HG03045 (cell line): ENCODE measurements around the gene SCAP.
"Not testable (repeated sequence)": the region's sequence is repeated elsewhere in the genome, so short reads cannot be mapped to it uniquely, and the experiment has no call there.

ENCODE experiments used
- ATAC-seq: cut with Tn5 transposase; IDR thresholded peaks from one replicate; pipeline ENCODE4 v1.9.1; 2021; ENCODE audit warnings: mild to moderate bottlenecking, moderate library complexity; ENCODE audit not compliant: unreplicated experiment

SCAP gene

GRCh38 chr3:47370020-47370419 lies 105.7 kb downstream of the SCAP start:
- ATAC-seq: not testable (repeated sequence)

GRCh38 chr3:47367631-47368030 lies 108.1 kb downstream of the SCAP start:
- no peak for ATAC-seq

GRCh38 chr3:47366833-47367232 lies 108.9 kb downstream of the SCAP start:
- no peak for ATAC-seq

- no peak for ATAC-seq
Observed at GRCh38 chr3:47365213-47366153, 110.3 kb downstream of the SCAP start.
